Aorta (tissue), 5 donors: ENCODE measurements around the gene PLK1. TPM values are rescaled to one million over a fixed set of nuclear protein-coding genes. Genes with fewer than 3 reads are reported as not detected.

ENCODE experiments used
- ATAC-seq: fragments of 200-7000 bp; cut with Tn5 transposase; one replicate; pipeline ENCODE4 v1.9.1; 2022; ENCODE audit warnings: moderate library complexity; ENCODE audit not compliant: low FRiP score
- DNase-seq, 2 donors: peaks; one replicate each; pipeline ENCODE4 v3.0.0-alpha.2; 2020
- H3K27ac ChIP-seq, 2 donors: one replicate each; pipeline ENCODE4 v1.5.1; 2013; ENCODE audit warnings: low read length in 2 of 2, mild to moderate bottlenecking in 2 of 2, moderate library complexity in 2 of 2, control low read depth in 1 of 2, inconsistent platforms in 1 of 2, low read depth in 1 of 2
- H3K27me3 ChIP-seq, 2 donors: one replicate each; pipeline ENCODE4 v1.6.1; 2013; ENCODE audit warnings: control low read depth in 1 of 2, low read length in 1 of 2, mild to moderate bottlenecking in 1 of 2, moderate library complexity in 1 of 2; ENCODE audit not compliant: insufficient read depth in 2 of 2, control insufficient read depth in 1 of 2
- H3K36me3 ChIP-seq, 2 donors: one replicate each; pipeline ENCODE4 v1.6.1; 2013; ENCODE audit warnings: control low read depth in 1 of 2, low read length in 1 of 2, mild to moderate bottlenecking in 1 of 2; ENCODE audit not compliant: insufficient read depth in 2 of 2, control insufficient read depth in 1 of 2
- H3K4me1 ChIP-seq, 2 donors: one replicate each; pipeline ENCODE4 v1.6.1; 2013; ENCODE audit warnings: low read length in 2 of 2, control low read depth in 1 of 2, mild to moderate bottlenecking in 1 of 2, moderate library complexity in 1 of 2; ENCODE audit not compliant: insufficient read depth in 2 of 2, control insufficient read depth in 1 of 2
- H3K4me3 ChIP-seq, 2 donors: one replicate each; pipeline ENCODE4 v1.5.1; 2013; ENCODE audit warnings: low read length in 2 of 2, control low read depth in 1 of 2, mild to moderate bottlenecking in 1 of 2
- H3K9me3 ChIP-seq: one replicate; pipeline ENCODE4 v1.6.1; 2013; ENCODE audit warnings: mild to moderate bottlenecking, low read length; ENCODE audit not compliant: control insufficient read depth
- WGBS, 2 donors: extraction: QIAGEN DNeasy Blood & Tissue Kit; methylation state at CpG; one replicate each; pipeline ENCODE4 v1.1.7; 2013; 5-methylcytosine and 5-hydroxymethylcytosine counted together
- intact Hi-C, 2 donors: fragments of 100-400 bp; cut with DNase I; formaldehyde crosslinking; loops; one replicate each; pipeline versions ENCODE4 v1.14.2 to v1.15.0; 2022
- polyA plus RNA-seq, 2 donors: library from polyadenylated mRNA; stranded (reverse); fragments of 200-250 nt; gene quantifications; one replicate each; pipeline ENCODE4 v1.2.3, GENCODE V29; 2013
- total RNA-seq, 2 donors: library from RNA; stranded (reverse); fragmentation: NEBNext Ultra II Directional; extraction: Animal tissue kit (Norgen Biotek cat#: 25700); gene quantifications; one replicate each; pipeline ENCODE4 v1.2.1, GENCODE V29; 2021
- donor health status: healthy with polysubstance abuse.
- donor health status: Bipolar disorder and iron deficiency.
- donor health status: DM: no; HTN: no; CAD: no.
- donor health status: DM: no; HTN: no; CAD: no.
- donor health status: DM: yes; HTN: yes; CAD: no.

The PLK1 gene
- total and polyA plus RNA-seq, 4 donors = 0.88 to 4.7 (median 2.4) TPM

GRCh38 chr16:23700509-23700908 is 21.8 kb downstream of the PLK1 start:
- Histone ChIP-seq H3K9me3 (no peaks in the 10 kb centered on the region), H3K36me3 (no peaks in the 10 kb centered on the region), H3K4me3 (no peak overlapping the region), H3K27me3 (no peaks in the 10 kb centered on the region), H3K4me1 (no peaks in the 10 kb centered on the region), H3K27ac (no peak overlapping the region)
- ATAC-seq (no peak), DNase-seq (peak in 1 of 2 donors; percentile 66)
- intact Hi-C loops = no loop called here
- 17 to 20% methylated on average over 8 of the region's 8 CpGs for WGBS, 2 donors

DNA sequence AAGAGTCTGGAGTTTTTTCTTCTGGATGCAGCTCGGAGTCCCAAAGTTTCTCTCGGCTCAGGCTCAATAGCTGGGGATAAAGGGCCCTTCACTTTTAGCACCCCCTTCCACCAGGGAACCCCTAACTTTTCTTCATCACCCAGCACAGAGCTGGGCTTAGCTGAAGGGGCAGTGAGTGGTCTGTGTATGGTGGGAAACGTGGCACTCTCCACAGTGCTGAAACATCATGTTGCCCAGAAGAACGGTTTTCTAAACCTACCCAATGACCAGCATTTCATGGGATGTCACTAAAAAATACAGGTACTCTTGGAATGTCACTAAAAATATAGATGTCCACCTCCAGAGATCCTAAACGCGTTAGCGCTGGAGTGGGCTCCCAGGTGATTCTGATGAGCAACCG is 22.4 kb downstream of the PLK1 start:
- Histone ChIP-seq H3K4me3 (no peak overlapping the region), H3K27ac (no peak overlapping the region), H3K27me3 (no peaks in the 10 kb centered on the region), H3K9me3 (no peaks in the 10 kb centered on the region), H3K36me3 (no peaks in the 10 kb centered on the region), H3K4me1 (no peaks in the 10 kb centered on the region)
- intact Hi-C loops = no loop called here
- 63 to 64% methylated on average over 8 of the region's 8 CpGs for WGBS, 2 donors
- peak in 1 of 2 donors; percentile 3 for DNase-seq
- no peak for ATAC-seq

DNA sequence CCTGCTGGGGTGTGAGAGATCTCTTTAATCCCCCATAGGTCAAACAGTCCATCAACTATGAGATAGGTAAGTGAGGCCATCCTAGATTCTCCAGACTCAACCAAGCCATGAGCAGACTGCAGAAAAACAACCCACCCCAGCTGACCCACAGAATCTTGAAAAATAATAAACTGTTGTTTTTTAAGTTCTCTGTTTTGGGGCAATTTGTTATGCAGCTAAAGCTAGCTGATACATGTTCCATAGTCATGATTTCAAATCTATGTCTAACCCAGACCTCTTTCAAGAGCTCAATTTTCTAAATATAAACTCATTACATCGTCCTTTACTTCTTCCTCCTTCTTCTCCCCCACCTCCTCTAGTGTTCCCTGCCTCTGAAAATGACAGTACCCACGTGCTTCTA is 24.3 kb downstream of the PLK1 start:
- Histone ChIP-seq H3K36me3 (no peaks in the 10 kb centered on the region), H3K9me3 (no peaks in the 10 kb centered on the region), H3K4me3 (no peak overlapping the region), H3K27me3 (no peaks in the 10 kb centered on the region), H3K4me1 (no peaks in the 10 kb centered on the region), H3K27ac (no peak overlapping the region)
- DNase-seq (no peak), ATAC-seq (no peak)
- intact Hi-C loops = no loop called here
- 56 to 58% methylated on average over 2 of the region's 2 CpGs for WGBS, 2 donors

DNA sequence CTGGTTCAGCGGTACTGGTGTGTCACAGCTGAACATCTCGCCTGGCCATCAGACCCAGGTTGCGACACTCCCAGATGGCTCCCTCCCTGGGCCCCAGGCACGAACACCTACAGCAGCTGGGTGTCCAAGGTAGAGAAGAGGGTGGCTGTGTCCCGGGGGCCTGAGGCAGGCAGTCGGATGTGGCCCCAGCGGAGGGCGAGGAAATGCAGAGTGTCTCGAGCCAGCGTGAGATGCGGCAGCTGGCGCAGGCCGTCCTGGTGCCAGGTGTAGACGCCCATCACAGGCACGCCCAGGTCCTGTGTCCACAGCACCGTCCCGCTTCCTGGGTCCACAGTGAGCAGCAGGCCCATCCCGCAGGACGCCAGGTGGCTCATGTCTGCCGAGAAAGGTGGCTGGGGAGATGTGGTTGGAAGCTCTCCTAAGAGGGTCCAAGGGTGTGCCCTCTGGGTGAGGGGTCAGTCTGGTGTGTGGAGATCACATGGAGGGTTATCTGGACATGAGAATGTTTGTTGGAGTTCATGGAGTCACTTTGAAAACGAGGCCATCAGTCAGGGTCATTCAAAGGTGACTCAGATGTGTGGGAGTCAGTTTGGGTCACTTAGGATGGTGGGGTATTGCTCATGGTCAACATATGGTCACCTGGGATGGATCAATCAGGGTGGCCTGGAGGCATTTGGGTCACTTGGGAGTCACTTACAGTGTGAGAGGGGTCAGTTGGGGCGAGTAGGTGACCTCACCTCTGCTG is 26.3 kb downstream of the PLK1 start:
- H3K27me3 ChIP-seq = no peaks in the 10 kb centered on the region
- H3K4me1 ChIP-seq = no peaks in the 10 kb centered on the region
- no peak overlapping the region for H3K4me3 ChIP-seq
- intact Hi-C loops = no loop called here
- no peak overlapping the region for H3K27ac ChIP-seq
- ATAC-seq = no peak
- no peaks in the 10 kb centered on the region for H3K36me3 ChIP-seq
- DNase-seq = peak in 1 of 2 donors; percentile 66
- WGBS, 2 donors = 85 to 89% methylated on average over 22 of the region's 22 CpGs
- H3K9me3 ChIP-seq = peaks cover 4% of the 10 kb centered on the region

DNA sequence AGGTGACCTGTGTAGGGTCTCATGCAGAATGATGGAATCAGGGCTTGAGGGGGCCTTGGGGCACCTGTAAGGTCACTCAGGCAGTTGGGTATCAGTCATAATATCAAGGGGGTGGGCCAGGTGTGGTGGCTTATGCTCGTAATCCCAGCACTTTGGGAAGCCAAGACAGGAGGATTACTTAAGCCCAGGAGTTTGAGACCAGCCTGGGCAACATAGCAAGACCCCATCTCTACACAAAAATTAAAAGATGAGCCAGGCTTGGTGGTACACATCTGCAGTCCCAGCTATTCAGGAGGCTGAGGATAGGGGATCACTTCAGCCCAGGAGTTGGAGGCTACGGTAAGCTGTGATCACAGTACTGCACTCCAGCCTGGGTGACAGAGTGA is 26.8 kb downstream of the PLK1 start:
- Histone ChIP-seq H3K27me3 (no peaks in the 10 kb centered on the region), H3K4me1 (no peaks in the 10 kb centered on the region), H3K4me3 (no peak overlapping the region), H3K9me3 (peaks cover 5% of the 10 kb centered on the region), H3K27ac (no peak overlapping the region), H3K36me3 (no peaks in the 10 kb centered on the region)
- DNase-seq = peak in 1 of 2 donors; percentile 30
- peak; percentile 30 for ATAC-seq
- intact Hi-C loops = no loop called here
- WGBS, 2 donors = 79 to 87% methylated on average over 2 of the region's 2 CpGs

DNA sequence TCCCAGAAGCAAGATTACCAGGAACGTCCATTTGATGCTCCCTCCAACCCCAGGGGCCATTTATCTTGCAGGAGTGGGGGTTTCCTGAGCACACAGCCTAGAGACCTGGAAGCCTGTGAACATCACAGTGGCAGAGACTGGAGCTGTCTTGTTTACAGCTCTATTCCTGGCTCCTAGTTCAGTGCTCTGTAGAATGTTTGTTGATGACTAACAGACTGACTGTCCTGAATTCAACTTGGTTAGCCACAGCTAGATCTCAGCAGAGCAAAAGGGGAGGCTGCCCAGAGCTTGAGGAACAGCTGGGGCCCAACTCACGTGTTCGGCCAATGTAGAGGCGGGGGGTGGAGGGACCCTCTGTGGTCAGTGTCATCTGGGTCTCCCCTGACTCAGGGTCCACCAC is 27.8 kb downstream of the PLK1 start:
- Histone ChIP-seq H3K27me3 (no peaks in the 10 kb centered on the region), H3K4me3 (no peak overlapping the region), H3K36me3 (no peaks in the 10 kb centered on the region), H3K27ac (no peak overlapping the region), H3K9me3 (peaks cover 5% of the 10 kb centered on the region), H3K4me1 (no peaks in the 10 kb centered on the region)
- DNase-seq = no peak
- 66 to 80% methylated on average over 4 of the region's 4 CpGs for WGBS, 2 donors
- intact Hi-C loops = no loop called here
- no peak for ATAC-seq

DNA sequence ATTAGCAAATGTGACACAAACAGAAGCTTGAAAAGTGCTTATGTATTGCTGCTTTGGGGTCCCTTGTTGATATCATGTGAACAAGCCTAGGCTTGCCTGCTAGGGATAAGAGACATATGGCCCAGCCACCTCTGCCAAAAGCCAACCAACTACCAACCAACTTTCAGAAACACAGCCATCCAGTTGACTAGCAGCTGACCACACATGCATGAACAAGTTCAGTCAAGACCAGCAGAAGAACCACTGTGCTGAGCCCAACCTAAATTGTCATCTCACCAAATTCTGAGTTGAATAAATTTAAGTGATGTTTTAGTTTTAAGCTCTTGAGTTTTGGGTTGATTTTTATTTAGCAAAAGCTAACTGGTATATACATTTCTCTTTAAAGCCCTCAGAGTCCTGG is 30.8 kb downstream of the PLK1 start:
- Histone ChIP-seq H3K4me1 (no peaks in the 10 kb centered on the region), H3K27ac (no peak overlapping the region), H3K36me3 (no peaks in the 10 kb centered on the region), H3K27me3 (no peaks in the 10 kb centered on the region), H3K9me3 (peaks cover 5% of the 10 kb centered on the region), H3K4me3 (no peak overlapping the region)
- DNase-seq (no peak), ATAC-seq (no peak)
- intact Hi-C loops = no loop called here

DNA sequence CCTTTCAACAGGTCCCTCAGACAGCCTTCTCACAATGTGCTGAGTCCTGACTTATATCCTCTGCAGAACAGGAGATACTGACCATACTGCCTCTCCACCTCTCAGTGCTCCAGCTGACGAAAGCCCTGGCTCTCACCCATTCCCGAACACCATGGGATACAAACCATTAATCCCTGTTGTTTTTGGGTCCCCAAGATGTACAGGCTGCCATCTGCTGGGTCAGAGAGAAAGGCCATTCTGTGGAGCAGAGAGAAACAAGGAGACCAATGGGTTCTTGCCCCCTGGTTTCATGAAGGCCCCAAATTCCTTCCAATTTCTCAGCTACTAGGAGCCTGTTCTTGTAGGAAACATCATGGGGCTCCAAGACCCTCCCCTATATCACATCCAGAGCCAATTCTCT is 31.3 kb downstream of the PLK1 start:
- 70% methylated on average over 2 of the region's 2 CpGs for WGBS, 2 donors
- Histone ChIP-seq H3K9me3 (peaks cover 5% of the 10 kb centered on the region), H3K4me3 (no peak overlapping the region), H3K27me3 (no peaks in the 10 kb centered on the region), H3K27ac (no peak overlapping the region), H3K4me1 (no peaks in the 10 kb centered on the region), H3K36me3 (no peaks in the 10 kb centered on the region)
- no peak for DNase-seq
- intact Hi-C loops = no loop called here
- ATAC-seq = no peak

- H3K9me3 ChIP-seq = peaks cover 5% of the 10 kb centered on the region
- DNase-seq (no peak), ATAC-seq (no peak)
- H3K4me1 ChIP-seq = no peaks in the 10 kb centered on the region
- 93 to 96% methylated on average over 3 of the region's 3 CpGs for WGBS, 2 donors
- intact Hi-C loops = no loop called here
- H3K27me3 ChIP-seq = no peaks in the 10 kb centered on the region
- H3K27ac ChIP-seq = no peak overlapping the region
- no peak overlapping the region for H3K4me3 ChIP-seq
- no peaks in the 10 kb centered on the region for H3K36me3 ChIP-seq
These were observed 31.8 kb downstream of the PLK1 start for GRCh38 chr16:23710504-23710903.
